Right ventricle myocardium superior (tissue), 1 donor: ENCODE data around the gene HS3ST4. TPM values are rescaled to one million over a fixed set of nuclear protein-coding genes. Genes with fewer than 3 reads are reported as not detected.
A peak's percentile ranks its signal among the peaks of the same experiment; 100 is the strongest.

Experiments
- ATAC-seq: fragments of 200-7000 bp; cut with Tn5 transposase; one replicate; pipeline ENCODE4 v1.9.1; 2020; ENCODE audit warnings: mild to moderate bottlenecking; ENCODE audit not compliant: poor library complexity
- DNase-seq: peaks from one replicate; pipeline ENCODE4 v3.0.0-alpha.2; 2020
- intact Hi-C: fragments of 100-400 bp; cut with DNase I; formaldehyde crosslinking; loops from one replicate; pipeline ENCODE4 v1.11.2; 2022
- total RNA-seq: library from RNA; stranded (reverse); fragmentation: NEBNext Ultra II Directional; extraction: Animal tissue kit (Norgen Biotek cat#: 25700); gene quantifications from one replicate; pipeline ENCODE4 v1.2.1, GENCODE V29; 2021
- donor health status: DM: no; HTN: yes; CAD: no; lungs with severe emphysema.

The HS3ST4 gene
- total RNA-seq, 1 donor from 2014 or later, result not detected

DNA sequence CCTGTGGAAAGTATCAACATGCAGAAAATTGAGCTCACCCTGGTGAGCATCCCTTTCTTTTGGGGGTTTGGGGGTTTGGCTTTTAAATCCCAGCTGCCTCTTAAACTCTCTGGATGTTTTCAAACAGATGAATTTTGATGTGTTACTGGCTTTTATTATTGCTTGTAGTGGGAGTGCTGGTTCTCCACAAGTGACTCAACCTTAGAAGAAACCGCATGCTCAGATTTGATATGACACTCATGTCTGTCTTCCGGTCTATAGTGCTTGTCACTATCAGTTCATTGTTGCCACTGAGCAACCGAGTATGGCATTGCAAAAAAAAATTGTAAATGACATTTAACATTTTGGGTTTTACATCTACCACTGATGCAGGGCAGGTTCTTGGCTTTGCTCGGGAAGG is 104.5 kb downstream of the HS3ST4 start:
- no peak for ATAC-seq
- intact Hi-C loops, result no loop called here
- no peak for DNase-seq

DNA sequence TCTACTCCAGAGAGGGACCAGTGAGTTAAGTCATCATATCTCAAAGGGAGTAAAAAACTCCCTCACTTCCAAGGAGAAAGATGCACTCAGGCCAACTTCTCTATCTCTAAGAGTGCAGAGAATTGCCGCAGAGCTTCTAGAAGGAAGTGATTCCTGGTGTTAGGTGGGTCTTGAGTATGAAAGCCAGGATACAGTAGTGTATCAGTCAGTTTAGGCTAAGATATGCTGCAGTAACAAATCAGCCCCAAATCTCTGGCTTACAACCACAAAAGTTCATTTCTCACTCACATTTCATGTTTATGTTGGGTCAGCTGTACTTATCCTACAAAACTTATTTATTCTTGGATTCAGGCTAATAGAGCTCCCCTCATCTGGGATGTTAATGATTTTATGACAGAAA is 106.3 kb downstream of the HS3ST4 start:
- no peak for DNase-seq
- intact Hi-C loops, result no loop called here
- no peak for ATAC-seq

GRCh38 chr16:25799816-25800215 is 108.1 kb downstream of the HS3ST4 start:
- DNase-seq, result no peak
- ATAC-seq, result no peak
- intact Hi-C loops, result no loop called here

- intact Hi-C loops, result no loop called here
- DNase-seq, result no peak
- ATAC-seq, result no peak
These were observed 120.5 kb downstream of the HS3ST4 start for GRCh38 chr16:25812215-25812614.

- ATAC-seq (no peak), DNase-seq (no peak)
- intact Hi-C loops, result no loop called here
These were observed 125.5 kb downstream of the HS3ST4 start for GRCh38 chr16:25817295-25817694.

GRCh38 chr16:25817876-25818275 is 126.1 kb downstream of the HS3ST4 start:
- no peak for DNase-seq
- no peak for ATAC-seq
- intact Hi-C loops, result no loop called here

- intact Hi-C loops, result no loop called here
- DNase-seq, result no peak
- no peak for ATAC-seq
These were observed 132.1 kb downstream of the HS3ST4 start for GRCh38 chr16:25823891-25824290.

GRCh38 chr16:25827709-25828108 is 135.9 kb downstream of the HS3ST4 start:
- ATAC-seq (no peak), DNase-seq (no peak)
- intact Hi-C loops, result no loop called here

DNA sequence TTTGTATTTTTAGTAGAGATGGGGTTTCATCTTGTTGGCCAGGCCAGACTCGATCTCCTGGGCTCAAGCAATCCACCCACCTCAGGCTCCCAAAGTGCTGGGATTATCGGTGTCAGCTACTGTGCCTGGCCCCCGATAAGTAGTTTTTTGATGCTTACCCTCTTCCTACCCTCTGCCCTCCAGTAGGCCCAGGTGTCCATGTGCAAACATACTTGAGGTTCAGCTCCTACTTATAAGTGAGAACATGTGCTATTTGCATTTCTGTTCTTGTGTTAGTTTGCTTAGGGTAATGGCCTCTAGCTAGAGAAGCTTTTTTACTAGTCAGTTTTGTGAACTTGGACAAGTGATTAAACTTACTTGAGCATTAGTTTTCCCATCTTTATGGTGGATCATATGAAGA is 136.8 kb downstream of the HS3ST4 start:
- DNase-seq (no peak), ATAC-seq (no peak)
- intact Hi-C loops, result no loop called here

DNA sequence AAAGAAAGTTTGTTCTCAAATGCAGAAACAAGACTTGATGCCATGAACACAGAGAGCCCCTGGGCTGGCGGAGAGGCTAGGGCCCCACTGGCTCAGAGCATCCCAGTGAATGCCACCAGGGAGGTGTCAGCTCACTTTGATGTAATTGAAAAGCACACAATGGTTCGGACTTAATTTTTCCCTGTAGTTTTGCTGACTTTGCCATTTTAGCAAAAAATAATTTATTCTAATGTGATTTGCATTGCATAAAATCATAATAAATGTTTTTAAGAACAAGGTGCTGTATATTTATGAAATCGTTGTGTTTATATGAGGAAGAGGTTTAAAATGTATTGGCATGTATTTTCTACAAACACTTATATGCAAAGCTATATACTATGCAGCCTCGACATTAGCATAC is 140.5 kb downstream of the HS3ST4 start:
- ATAC-seq, result no peak
- no peak for DNase-seq
- intact Hi-C loops, result loop anchor here (10.0 kb wide), 1 partner anchor 1623 kb away; no protein-coding TSS in a partner anchor

DNA sequence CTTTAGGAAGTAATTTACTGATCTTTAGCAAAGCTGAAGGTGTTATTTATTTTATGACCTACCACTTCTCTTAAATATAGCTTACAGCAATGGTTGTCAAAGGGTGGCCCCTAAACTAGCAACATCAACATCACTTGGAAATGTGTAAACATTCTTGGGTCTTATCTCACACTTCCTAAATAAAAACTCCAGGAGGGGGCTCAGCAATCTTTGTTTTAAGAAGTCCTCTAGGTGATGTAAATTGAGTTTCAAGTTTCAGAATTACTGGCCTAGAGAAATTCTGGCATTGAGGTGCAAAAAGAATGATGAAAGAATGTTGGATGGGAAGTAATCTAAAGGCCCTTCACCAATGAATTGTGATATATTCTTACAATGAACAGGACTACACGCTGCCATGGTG is 142.3 kb downstream of the HS3ST4 start:
- intact Hi-C loops, result loop anchor here (10.0 kb wide), 1 partner anchor 1621 kb away; no protein-coding TSS in a partner anchor
- DNase-seq, result no peak
- ATAC-seq, result no peak

DNA sequence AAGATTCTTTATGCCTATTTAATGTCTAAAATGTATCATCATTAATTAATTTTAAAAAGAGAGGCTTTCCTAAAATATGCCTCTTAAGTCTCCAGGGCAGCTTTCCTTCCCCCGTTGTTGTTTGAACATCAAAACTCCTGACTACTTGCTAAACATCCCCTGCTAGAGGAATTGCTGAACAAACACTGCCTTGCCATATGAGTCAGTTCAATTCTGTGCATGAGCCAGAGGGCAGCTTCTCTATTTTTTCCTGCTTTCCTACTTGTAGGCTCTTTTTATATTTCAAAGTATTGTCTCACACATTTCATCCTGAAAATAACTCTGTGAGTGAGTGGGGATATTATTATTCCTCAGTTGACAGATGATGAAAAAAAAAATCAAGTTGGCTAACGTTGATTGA is 143.4 kb downstream of the HS3ST4 start:
- ATAC-seq (no peak), DNase-seq (no peak)
- intact Hi-C loops, result loop anchor here (10.0 kb wide), 1 partner anchor 1620 kb away; no protein-coding TSS in a partner anchor

DNA sequence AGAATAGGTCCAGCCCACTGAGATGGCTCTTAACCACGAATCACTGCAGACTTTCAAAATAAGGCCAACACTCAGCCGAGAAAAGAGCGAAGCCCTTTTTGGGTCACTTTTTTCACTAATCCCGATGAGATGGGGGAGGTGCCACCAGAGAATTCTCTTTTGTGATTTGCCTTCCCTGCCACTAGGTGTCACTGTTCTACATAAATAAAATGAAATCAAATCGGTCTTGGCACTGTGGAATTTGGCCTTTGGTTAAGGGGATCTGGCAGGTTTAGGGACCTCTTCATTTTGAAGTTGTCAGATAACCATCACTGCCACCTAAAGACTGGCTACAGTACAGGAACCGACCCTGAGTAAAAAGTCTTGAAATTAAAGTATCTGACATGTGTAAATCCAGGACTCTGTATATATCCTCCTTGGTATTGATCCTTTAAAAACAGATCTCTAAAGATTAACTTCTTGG is 147.0 kb downstream of the HS3ST4 start:
- no peak for DNase-seq
- ATAC-seq, result peak; percentile 46
- intact Hi-C loops, result loop anchor here (10.0 kb wide), 1 partner anchor 1616 kb away; no protein-coding TSS in a partner anchor

- intact Hi-C loops, result no loop called here
- DNase-seq, result no peak
- ATAC-seq, result no peak
These were observed 150.0 kb downstream of the HS3ST4 start for GRCh38 chr16:25841761-25842160.

GRCh38 chr16:25845901-25846300 is 154.1 kb downstream of the HS3ST4 start:
- no peak for DNase-seq
- no peak for ATAC-seq
- intact Hi-C loops, result no loop called here

DNA sequence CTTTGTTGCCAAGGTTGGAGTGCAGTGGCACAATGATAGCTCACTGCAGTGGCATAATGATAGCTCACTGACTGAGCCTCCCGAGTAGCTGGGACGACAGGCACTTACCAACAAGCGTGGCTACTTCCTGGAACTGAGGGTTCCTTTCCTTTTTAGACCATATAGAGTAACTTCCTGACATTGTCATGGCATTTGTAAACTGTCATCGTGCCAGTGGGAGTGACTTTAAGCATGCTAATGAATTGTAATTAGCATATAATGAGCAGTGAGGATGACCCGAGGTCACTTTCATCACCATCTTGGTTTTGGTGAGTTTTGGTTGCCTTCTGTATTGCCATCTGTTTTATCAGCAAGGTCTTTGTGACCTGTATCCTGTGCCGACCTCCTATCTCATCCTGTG is 162.4 kb downstream of the HS3ST4 start:
- no peak for ATAC-seq

DNA sequence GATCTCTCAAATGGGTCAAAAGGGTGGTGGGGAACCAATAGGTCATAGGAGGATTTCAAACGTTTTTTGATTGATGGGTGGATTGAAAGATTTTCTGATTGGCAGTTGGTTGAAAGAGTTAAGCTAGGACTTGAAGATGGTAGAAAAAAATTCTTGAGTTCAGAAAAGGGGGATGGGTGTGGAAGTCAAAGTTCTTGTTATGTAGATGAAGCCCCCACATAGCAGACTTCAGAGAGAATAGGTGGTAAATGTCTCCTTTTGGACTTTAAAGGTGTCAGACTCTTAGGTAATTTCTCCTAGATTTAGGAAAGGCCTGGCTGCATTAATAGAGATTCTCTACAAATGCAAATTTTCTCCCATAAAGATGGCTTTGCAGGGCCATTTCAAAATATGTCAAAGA is 163.3 kb downstream of the HS3ST4 start:
- intact Hi-C loops, result no loop called here
- DNase-seq (no peak), ATAC-seq (no peak)

More for the DNA sequence above, 162.4 kb downstream of the HS3ST4 start:
- no peak for DNase-seq
- intact Hi-C loops, result no loop called here

DNA sequence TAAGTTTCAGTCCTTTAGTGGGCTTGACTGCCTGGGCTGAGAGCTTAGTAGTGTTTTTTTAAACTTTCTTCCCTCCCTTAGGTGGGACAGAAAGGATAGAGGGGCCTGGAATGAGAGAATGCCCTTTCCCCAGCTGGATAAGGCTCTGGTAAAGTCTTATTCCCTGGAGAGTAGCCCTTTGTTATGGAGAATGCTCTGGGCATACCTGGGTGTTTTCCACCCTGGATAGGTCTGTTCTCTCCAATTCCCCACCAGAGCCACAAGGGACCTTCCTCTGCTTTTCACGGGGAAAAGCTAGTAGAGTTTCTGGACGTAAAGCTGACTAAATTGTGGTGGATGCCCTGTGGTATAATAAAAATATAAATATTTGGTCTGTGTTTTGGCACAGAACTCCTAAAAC is 164.1 kb downstream of the HS3ST4 start:
- intact Hi-C loops, result no loop called here
- ATAC-seq, result no peak
- DNase-seq, result no peak

DNA sequence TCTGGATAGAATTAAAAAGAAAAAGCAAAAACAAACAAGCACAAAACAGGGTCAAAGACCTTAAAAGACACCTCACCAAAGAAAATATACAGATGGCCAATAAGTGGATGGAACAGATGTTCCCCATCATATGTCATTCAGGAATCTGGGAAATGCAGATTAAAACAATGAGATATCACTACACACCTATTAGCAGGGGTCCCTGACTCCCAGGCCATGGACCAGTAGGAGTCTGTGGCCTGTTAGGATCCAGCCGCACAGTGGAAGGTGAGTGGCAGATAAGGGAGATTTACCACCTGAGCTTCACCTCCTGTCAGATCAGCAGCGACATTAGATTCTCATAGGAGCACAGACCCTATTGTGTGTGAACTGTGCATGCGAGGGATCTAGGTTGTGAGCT is 167.9 kb downstream of the HS3ST4 start:
- no peak for DNase-seq
- intact Hi-C loops, result no loop called here
- no peak for ATAC-seq

DNA sequence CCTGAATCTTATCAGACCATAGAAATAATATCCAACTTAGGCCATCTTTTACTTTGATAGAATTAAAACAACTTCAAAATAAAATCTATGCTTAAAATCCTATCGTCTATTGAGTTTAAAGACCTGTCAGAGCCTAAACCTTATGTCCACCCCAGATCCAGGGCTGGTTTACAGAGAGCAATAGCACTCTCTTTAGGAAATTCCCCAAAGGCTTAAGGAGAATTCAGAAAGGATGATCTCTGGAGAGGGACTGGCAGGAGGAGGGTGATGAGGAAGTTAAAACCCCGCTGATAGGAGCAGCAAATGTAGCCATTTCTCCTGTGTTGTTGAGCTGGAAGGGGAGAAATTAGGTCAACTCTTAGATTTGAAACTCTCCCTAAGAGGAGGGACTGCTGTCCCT is 175.3 kb downstream of the HS3ST4 start:
- intact Hi-C loops, result no loop called here
- DNase-seq, result no peak
- no peak for ATAC-seq

GRCh38 chr16:25868106-25868505 is 176.3 kb downstream of the HS3ST4 start:
- ATAC-seq (no peak), DNase-seq (no peak)
- intact Hi-C loops, result no loop called here
